Measurements from ENCODE around the gene FARS2. TPM values are rescaled to one million over a fixed set of nuclear protein-coding genes. Genes with fewer than 3 reads are reported as not detected.

FARS2 gene
- total and polyA plus RNA-seq, 2 of the 13 experiments (the other 11 are each of a cell fraction or from before 2014, with no cell fraction given) = 15.4 to 26.0 TPM

- no peak for FAIRE-seq
- 0% methylated on average over 4 of the region's 4 CpGs for WGBS (ENCODE audit: low lambda C conversion rate)
- ATAC-seq = no peak
Measured at GRCh38 chr6:5811997-5812396, 550.7 kb downstream of the FARS2 start.

GRCh38 chr6:5813625-5814027, 552.3 kb downstream of the FARS2 start:
- ChIA-PET CTCF (ENCODE audit: low intra/inter-chr PET ratio, low total read pairs) (no interaction called here), POLR2A (no interaction called here)
- no peak overlapping the region for H3K9ac ChIP-seq (ENCODE audit: insufficient read depth, low read depth, low read length)
- H3K79me2 ChIP-seq (ENCODE audit: insufficient read depth, low read length) = no peaks in the 10 kb centered on the region
- ATAC-seq (no peak), FAIRE-seq (no peak), DNase-seq (ENCODE audit: low spot score) (no peak)
- no peak overlapping the region for H3K4me2 ChIP-seq (ENCODE audit: low read depth, low read length)
- H2AFZ ChIP-seq (ENCODE audit: low read length) = no peak overlapping the region
- peaks cover 0 to 10% of the 10 kb centered on the region in 2 experiments; a peak in 1 of 5 replicates for H3K27me3 ChIP-seq (ENCODE audit: control insufficient read depth in 1 of 2, insufficient read depth in 2 of 2, low read length in 2 of 2)
- no TSS peak for BruUV-seq (replicated peaks)
- H3K36me3 ChIP-seq (replicated peaks in 1 of 2; ENCODE audit: control insufficient read depth in 1 of 2, insufficient read depth in 2 of 2, low read length in 2 of 2) = no peaks in the 10 kb centered on the region
- no peaks in the 10 kb centered on the region for H4K20me1 ChIP-seq (ENCODE audit: insufficient read depth, low read length)
- whole genome bisulfite sequencing (ENCODE audit: low lambda C conversion rate) = 4% methylated on average over 3 of the region's 3 CpGs
- intact Hi-C loops (cut with micrococcal nuclease; ENCODE audit: unreplicated experiment) = no loop called here
- no peak overlapping the region for H3K4me3 ChIP-seq (replicated peaks in 1 of 3; ENCODE audit: insufficient read depth in 1 of 3, low read depth in 2 of 3, low read length in 3 of 3)
- no peaks in the 10 kb centered on the region for H3K4me1 ChIP-seq (ENCODE audit: insufficient read depth, low read length)
- TF ChIP-seq ZBTB21 (CRISPR knock-in tag; IDR thresholded peaks at IDR 0.05) = no peak
- no peaks in the 10 kb centered on the region for H3K9me3 ChIP-seq (ENCODE audit: low read length)
- in situ Hi-C loops (cut with HindIII; ENCODE audit: extremely low pct_ligation_motif_present, low pct_unique_long_range_greater_than_20kb) = no loop called here
- no peak overlapping the region for H3K27ac ChIP-seq (ENCODE audit: extremely low read length, insufficient read depth, low read length)

More at GRCh38 chr6:5811997-5812396, 550.7 kb downstream of the FARS2 start:
- no peak overlapping the region for H3K27ac ChIP-seq (ENCODE audit: extremely low read length, insufficient read depth, low read length)
- ChIA-PET POLR2A (no interaction called here), CTCF (ENCODE audit: low intra/inter-chr PET ratio, low total read pairs) (no interaction called here)
- peak; percentile 48; the same call in 1 of the 2 replicates for TF ChIP-seq CREB1 (IDR thresholded peaks at IDR 0.05)
- TF ChIP-seq CREB1 (CRISPR knock-in tag; IDR thresholded peaks at IDR 0.05) = no peak
- no peak for TF ChIP-seq SIN3B (IDR thresholded peaks at IDR 0.05; ENCODE audit: low read length)
- H3K9ac ChIP-seq (ENCODE audit: insufficient read depth, low read depth, low read length) = no peak overlapping the region
- BruUV-seq (replicated peaks) = no TSS peak
- H3K36me3 ChIP-seq (replicated peaks in 1 of 2; ENCODE audit: control insufficient read depth in 1 of 2, insufficient read depth in 2 of 2, low read length in 2 of 2) = no peaks in the 10 kb centered on the region
- no peak overlapping the region for H2AFZ ChIP-seq (ENCODE audit: low read length)
- no peak for DNase-seq (ENCODE audit: low spot score)
- H3K9me3 ChIP-seq (ENCODE audit: low read length) = 0 out of 2 replicates have a peak, but pooled peaks cover under 1% of the 10 kb centered on the region
- H3K79me2 ChIP-seq (ENCODE audit: insufficient read depth, low read length) = no peaks in the 10 kb centered on the region
- in situ Hi-C loops (cut with HindIII; ENCODE audit: extremely low pct_ligation_motif_present, low pct_unique_long_range_greater_than_20kb) = no loop called here
- no peaks in the 10 kb centered on the region for H3K4me1 ChIP-seq (ENCODE audit: insufficient read depth, low read length)
- H3K4me2 ChIP-seq (ENCODE audit: low read depth, low read length) = no peak overlapping the region
- H3K4me3 ChIP-seq (replicated peaks in 1 of 3; ENCODE audit: insufficient read depth in 1 of 3, low read depth in 2 of 3, low read length in 3 of 3) = no peak overlapping the region
- peaks cover 0 to 10% of the 10 kb centered on the region in 2 experiments; a peak in 1 of 5 replicates for H3K27me3 ChIP-seq (ENCODE audit: control insufficient read depth in 1 of 2, insufficient read depth in 2 of 2, low read length in 2 of 2)
- no peaks in the 10 kb centered on the region for H4K20me1 ChIP-seq (ENCODE audit: insufficient read depth, low read length)
- intact Hi-C loops (cut with micrococcal nuclease; ENCODE audit: unreplicated experiment) = no loop called here

All from HepG2 (cell line).